ENCODE measurements around the gene ABHD16B.
"Not testable (repeated sequence)": the region's sequence is repeated elsewhere in the genome, so short reads cannot be mapped to it uniquely, and the experiment has no call there.

Gene ABHD16B

GRCh38 chr20:63873477-63873971, 12.2 kb downstream of the ABHD16B start:
- ATAC-seq, result no peak; the same call in 2 of the 3 replicates
- TF ChIP-seq TOX (CRISPR knock-in tag; IDR thresholded peaks at IDR 0.05; ENCODE audit: borderline replicate concordance), result no peak
- TF ChIP-seq ARNTL (CRISPR knock-in tag; IDR thresholded peaks at IDR 0.05; ENCODE audit: borderline replicate concordance, low read depth), result no peak
- no peak for TF ChIP-seq ZNF70 (CRISPR knock-in tag; IDR thresholded peaks at IDR 0.05)
- no peak for TF ChIP-seq PPARA (CRISPR knock-in tag; IDR thresholded peaks at IDR 0.05; ENCODE audit: borderline replicate concordance)
- no peak for TF ChIP-seq ISL1 (CRISPR knock-in tag; IDR thresholded peaks at IDR 0.05)
- TF ChIP-seq ESRRG (CRISPR knock-in tag; IDR thresholded peaks at IDR 0.05), result no peak

GRCh38 chr20:63874241-63874640, 12.9 kb downstream of the ABHD16B start:
- not testable (repeated sequence) for ATAC-seq

- no peak for TF ChIP-seq CSRNP3 (CRISPR knock-in tag; IDR thresholded peaks at IDR 0.05)
- no peak for TF ChIP-seq PPARA (CRISPR knock-in tag; IDR thresholded peaks at IDR 0.05; ENCODE audit: borderline replicate concordance)
- no peak for TF ChIP-seq SNAI2 (CRISPR knock-in tag; IDR thresholded peaks at IDR 0.05)
- no peak for ATAC-seq
These were observed 15.3 kb downstream of the ABHD16B start for GRCh38 chr20:63876489-63877036.

- ATAC-seq, result no peak
- TF ChIP-seq TSHZ2 (CRISPR knock-in tag; IDR thresholded peaks at IDR 0.05) (no peak), ZNF565 (CRISPR knock-in tag; conservative IDR thresholded peaks at IDR 0.05; ENCODE audit: low read depth) (no peak), ZC3H10 (CRISPR knock-in tag; IDR thresholded peaks at IDR 0.05) (no peak), ISL1 (CRISPR knock-in tag; IDR thresholded peaks at IDR 0.05) (no peak), OSR1 (CRISPR knock-in tag; IDR thresholded peaks at IDR 0.05) (no peak), TOX (CRISPR knock-in tag; IDR thresholded peaks at IDR 0.05; ENCODE audit: borderline replicate concordance) (no peak), RARB (CRISPR knock-in tag; IDR thresholded peaks at IDR 0.05) (no peak), SNAI2 (CRISPR knock-in tag; IDR thresholded peaks at IDR 0.05) (no peak), POU6F1 (CRISPR knock-in tag; IDR thresholded peaks at IDR 0.05; ENCODE audit: borderline replicate concordance, low read depth) (no peak), CSDC2 (CRISPR knock-in tag; IDR thresholded peaks at IDR 0.05) (no peak), ZNF8 (CRISPR knock-in tag; IDR thresholded peaks at IDR 0.05) (no peak), PPARA (CRISPR knock-in tag; IDR thresholded peaks at IDR 0.05; ENCODE audit: borderline replicate concordance) (no peak), TCF4 (CRISPR knock-in tag; IDR thresholded peaks at IDR 0.05; ENCODE audit: borderline replicate concordance) (no peak), ARNTL (CRISPR knock-in tag; IDR thresholded peaks at IDR 0.05; ENCODE audit: borderline replicate concordance, low read depth) (no peak), CSRNP3 (CRISPR knock-in tag; IDR thresholded peaks at IDR 0.05) (no peak)
These were observed 16.6 kb downstream of the ABHD16B start for GRCh38 chr20:63877755-63878470.

Measured in SK-N-SH treated with all-trans-retinoic acid at 6 μM for 48 hours (cell line).